Prostate gland (tissue), 2 donors: Measurements from ENCODE around the gene ADISSP. TPM values are rescaled to one million over a fixed set of nuclear protein-coding genes. Genes with fewer than 3 reads are reported as not detected.
A peak's percentile ranks its signal among the peaks of the same experiment; 100 is the strongest.

Experiments used
- DNase-seq: peaks from one replicate; pipeline ENCODE4 v3.0.0-alpha.2; 2019; ENCODE audit warnings: low spot score
- H3K27ac ChIP-seq, 2 donors: fragments of 200-600 bp; sonication (generic); 2 replicates each; pipeline ENCODE4 v1.5.1; 2017 to 2019
- H3K27me3 ChIP-seq: fragments of 200-600 bp; sonication (generic); replicated peaks from 2 replicates; pipeline ENCODE4 v1.5.1; 2019; ENCODE audit not compliant: insufficient read depth
- H3K36me3 ChIP-seq, 2 donors: fragments of 200-600 bp; sonication (generic); 1 replicate in 1 of 2; 2 replicates in 1 of 2; pipeline versions ENCODE4 v1.5.1 to v1.8.1; 2017 to 2019
- H3K4me1 ChIP-seq: fragments of 200-600 bp; sonication (generic); replicated peaks from 2 replicates; pipeline ENCODE4 v1.5.1; 2019
- H3K4me3 ChIP-seq, 2 donors: fragments of 200-600 bp; sonication (generic); 2 replicates each; pipeline ENCODE4 v1.5.1; 2017 to 2019
- H3K9me3 ChIP-seq: fragments of 200-600 bp; sonication (generic); 2 replicates; pipeline ENCODE4 v1.5.1; 2017
- POLR2A ChIP-seq: fragments of 450-650 bp; IDR thresholded peaks from one replicate; pipeline ENCODE4 v1.6.1; 2016; ENCODE audit warnings: antibody characterized with exemption, mild to moderate bottlenecking
- POLR2AphosphoS5 ChIP-seq: sonication (generic); formaldehyde crosslinking; IDR thresholded peaks from one replicate; pipeline ENCODE4 v1.6.1; 2017; ENCODE audit warnings: antibody characterized with exemption
- WGBS: methylation state at CpG from one replicate; pipeline ENCODE4 v1.1.5; 2018; 5-methylcytosine and 5-hydroxymethylcytosine counted together
- intact Hi-C: fragments of 100-400 bp; cut with DNase I; formaldehyde crosslinking; loops from one replicate; pipeline ENCODE4 v1.14.2; 2022
- total RNA-seq, 2 donors: library from RNA; depleted of rRNA; stranded (reverse); fragments of >200 nt; gene quantifications; one replicate each; pipeline ENCODE4 v1.1.0, GENCODE V29; 2016
- TF ChIP-seq, protein P1 (sequence below), 4 experiments: fragments of 200-600 bp in 2 of 4; fragments of 450-650 bp in 2 of 4; sonication (generic) in 2 of 4; IDR thresholded peaks; 1 replicate in 3 of 4; 2 replicates in 1 of 4; pipeline ENCODE4 v1.5.1; 2016 to 2019; ENCODE audit warnings: antibody characterized with exemption in 4 of 4, mild to moderate bottlenecking in 2 of 4, moderate library complexity in 2 of 4

Gene ADISSP
- total RNA-seq, 2 donors from 2014 or later = 11.8 to 14.6 TPM

DNA sequence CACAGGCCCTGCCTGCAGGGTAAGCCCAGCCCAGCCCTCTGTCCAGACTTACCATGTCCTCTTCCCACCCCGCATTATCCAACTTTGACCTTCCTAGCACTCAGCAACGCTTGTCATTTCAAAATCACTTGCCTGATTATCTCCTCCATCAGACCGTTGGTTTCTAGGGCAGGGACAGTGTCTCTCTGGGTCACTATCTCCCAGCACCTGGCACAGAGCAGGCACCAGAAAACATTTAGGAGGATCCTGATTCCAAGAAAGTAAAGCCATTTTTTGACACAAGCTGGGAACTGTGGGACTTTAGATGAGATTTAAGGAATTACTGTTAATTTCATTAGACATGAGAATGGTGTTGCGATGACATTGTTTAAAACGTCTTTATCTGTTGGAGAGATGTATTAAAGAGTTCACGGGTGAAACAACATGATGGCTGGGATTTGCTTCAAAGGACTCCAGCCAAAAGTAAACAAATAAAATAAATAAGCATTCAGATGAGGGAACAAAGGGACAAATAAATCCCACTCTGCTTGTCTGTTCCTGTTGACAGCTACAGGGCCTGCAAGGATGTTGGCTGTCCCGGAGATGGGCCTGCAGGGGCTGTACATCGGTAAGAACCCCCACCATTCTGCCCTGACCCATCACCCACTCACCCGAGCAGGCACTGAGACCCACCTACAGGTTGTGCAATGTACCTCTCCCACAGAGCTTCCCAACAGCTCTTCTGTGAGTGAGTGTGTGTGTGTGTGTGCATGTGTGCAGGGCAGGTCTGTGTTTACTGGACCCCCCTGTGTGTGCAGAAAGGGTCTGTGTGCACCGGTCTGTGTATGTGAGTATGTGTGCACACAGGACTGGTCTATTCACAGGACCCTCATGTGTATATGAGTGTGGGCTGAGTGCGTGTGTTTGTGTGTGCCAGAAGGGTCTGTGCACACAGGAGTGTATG lies 29.2 kb downstream of the ADISSP start:
- H3K4me3 ChIP-seq = no peak overlapping the region
- WGBS = 35% methylated on average over 11 of the region's 11 CpGs
- H3K27me3 ChIP-seq = no peaks in the 10 kb centered on the region
- no peaks in the 10 kb centered on the region for H3K9me3 ChIP-seq
- TF ChIP-seq, protein P1, sequence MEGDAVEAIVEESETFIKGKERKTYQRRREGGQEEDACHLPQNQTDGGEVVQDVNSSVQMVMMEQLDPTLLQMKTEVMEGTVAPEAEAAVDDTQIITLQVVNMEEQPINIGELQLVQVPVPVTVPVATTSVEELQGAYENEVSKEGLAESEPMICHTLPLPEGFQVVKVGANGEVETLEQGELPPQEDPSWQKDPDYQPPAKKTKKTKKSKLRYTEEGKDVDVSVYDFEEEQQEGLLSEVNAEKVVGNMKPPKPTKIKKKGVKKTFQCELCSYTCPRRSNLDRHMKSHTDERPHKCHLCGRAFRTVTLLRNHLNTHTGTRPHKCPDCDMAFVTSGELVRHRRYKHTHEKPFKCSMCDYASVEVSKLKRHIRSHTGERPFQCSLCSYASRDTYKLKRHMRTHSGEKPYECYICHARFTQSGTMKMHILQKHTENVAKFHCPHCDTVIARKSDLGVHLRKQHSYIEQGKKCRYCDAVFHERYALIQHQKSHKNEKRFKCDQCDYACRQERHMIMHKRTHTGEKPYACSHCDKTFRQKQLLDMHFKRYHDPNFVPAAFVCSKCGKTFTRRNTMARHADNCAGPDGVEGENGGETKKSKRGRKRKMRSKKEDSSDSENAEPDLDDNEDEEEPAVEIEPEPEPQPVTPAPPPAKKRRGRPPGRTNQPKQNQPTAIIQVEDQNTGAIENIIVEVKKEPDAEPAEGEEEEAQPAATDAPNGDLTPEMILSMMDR (IDR thresholded peaks at IDR 0.05) = no peak
- TF ChIP-seq POLR2A = no peak
- TF ChIP-seq POLR2AphosphoS5 = no peak
- H3K27ac ChIP-seq = no peak overlapping the region
- peaks cover 3% of the 10 kb centered on the region for H3K4me1 ChIP-seq
- no peak for DNase-seq
- H3K36me3 ChIP-seq = no peaks in the 10 kb centered on the region
- intact Hi-C loops = no loop called here

- intact Hi-C loops = no loop called here
- no peaks in the 10 kb centered on the region for H3K36me3 ChIP-seq
- H3K4me1 ChIP-seq = peaks cover 3% of the 10 kb centered on the region
- 77% methylated on average over 4 of the region's 4 CpGs for WGBS
- no peak overlapping the region for H3K4me3 ChIP-seq
- no peak overlapping the region for H3K27ac ChIP-seq
- TF ChIP-seq POLR2A (no peak), POLR2AphosphoS5 (no peak)
- TF ChIP-seq, protein P1 (IDR thresholded peaks at IDR 0.05) = no peak
- H3K9me3 ChIP-seq = no peaks in the 10 kb centered on the region
- H3K27me3 ChIP-seq = no peaks in the 10 kb centered on the region
- DNase-seq = no peak
These were observed 31.8 kb downstream of the ADISSP start for GRCh38 chr20:3735768-3736167.

DNA sequence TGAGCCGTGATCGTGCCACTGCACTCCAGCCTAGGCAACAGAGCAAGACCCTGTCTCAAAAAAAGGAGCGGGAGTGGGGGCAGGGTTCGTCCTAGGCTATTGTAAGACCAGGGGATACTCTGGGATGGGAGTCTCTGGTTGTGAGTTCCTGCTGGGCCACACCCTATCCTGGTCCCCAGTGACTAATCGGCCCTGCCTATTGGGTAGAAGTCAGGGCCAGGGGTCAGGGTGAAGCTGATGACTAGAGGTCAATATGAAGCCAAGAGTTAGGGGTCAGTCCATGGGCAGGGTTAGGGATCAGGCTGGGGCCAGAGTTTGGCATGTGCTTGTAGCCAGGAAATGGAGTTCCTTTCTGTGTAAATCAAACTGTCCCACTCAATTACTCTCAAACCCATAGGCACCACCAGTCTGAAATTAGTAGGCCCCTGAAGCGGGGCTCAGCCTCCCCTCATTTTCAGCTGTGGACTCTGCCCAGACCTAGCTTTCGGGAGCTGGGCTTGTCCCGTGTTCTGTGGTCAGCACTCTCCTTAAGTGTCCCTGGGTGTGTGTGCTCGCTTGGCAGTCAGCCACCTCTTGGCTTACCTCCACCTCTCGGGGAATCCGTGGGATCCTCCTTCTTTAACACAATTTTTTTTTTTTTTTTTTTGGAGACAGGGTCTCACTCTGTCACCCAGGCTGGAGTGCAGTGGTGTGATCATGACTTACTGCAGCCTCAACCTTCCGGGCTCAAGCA lies 33.3 kb downstream of the ADISSP start:
- Histone ChIP-seq H3K4me3 (no peak overlapping the region), H3K27ac (no peak overlapping the region), H3K36me3 (no peaks in the 10 kb centered on the region), H3K4me1 (peaks cover 3% of the 10 kb centered on the region), H3K27me3 (no peaks in the 10 kb centered on the region), H3K9me3 (no peaks in the 10 kb centered on the region)
- no peak for DNase-seq
- TF ChIP-seq, protein P1 (IDR thresholded peaks at IDR 0.05) = no peak
- 62% methylated on average over 12 of the region's 12 CpGs for WGBS
- intact Hi-C loops = no loop called here

DNA sequence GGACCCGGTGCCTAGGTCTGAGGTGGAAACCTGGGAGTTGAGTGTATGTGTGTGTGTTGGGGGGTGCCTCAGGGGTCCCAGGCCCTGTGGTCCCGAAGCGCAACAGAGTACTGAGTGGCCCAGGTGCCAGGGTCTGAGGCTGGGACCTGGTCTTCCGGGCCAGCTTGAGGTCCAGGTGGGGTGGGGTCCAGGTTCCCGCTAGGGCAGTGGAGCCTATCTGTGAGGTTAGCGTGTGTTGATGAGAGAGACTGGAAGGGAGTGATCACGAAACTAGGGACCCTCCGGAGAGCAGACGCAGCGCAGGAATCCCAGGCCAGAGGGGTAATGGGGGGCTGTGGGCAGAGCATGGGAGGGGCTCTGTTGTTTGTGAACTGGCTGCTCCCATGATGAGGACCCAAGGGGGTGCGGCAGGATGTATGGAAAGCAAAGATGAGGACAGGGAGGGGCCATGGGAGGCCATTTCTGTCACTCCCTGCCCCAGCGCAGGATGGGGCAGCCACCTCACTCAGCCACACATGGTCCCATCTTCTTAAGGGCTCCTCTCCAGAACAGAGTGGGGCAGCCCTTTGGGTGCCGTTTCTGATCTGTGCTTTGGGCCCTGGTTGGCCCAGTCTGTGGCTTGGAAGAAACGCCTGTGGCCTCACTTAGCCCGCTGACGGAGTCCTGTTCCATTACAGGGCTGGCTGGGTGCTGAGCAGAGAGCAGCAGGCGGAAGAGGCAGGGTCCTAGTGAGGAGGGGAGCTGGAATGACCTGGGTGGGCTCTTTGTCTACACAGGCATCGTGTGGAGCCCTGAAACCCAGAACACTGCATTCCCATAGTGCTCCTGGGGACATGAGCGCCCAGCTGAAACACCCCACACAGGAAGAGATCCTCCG lies 34.2 kb downstream of the ADISSP start:
- intact Hi-C loops = no loop called here
- Histone ChIP-seq H3K9me3 (no peaks in the 10 kb centered on the region), H3K4me3 (peak overlapping the region; percentile 5 to 12), H3K27me3 (no peaks in the 10 kb centered on the region), H3K27ac (no peak overlapping the region), H3K4me1 (no peaks in the 10 kb centered on the region), H3K36me3 (no peaks in the 10 kb centered on the region)
- no peak for DNase-seq
- WGBS = 89% methylated on average over 20 of the region's 20 CpGs
- TF ChIP-seq POLR2AphosphoS5 (no peak), POLR2A (no peak)
- TF ChIP-seq, protein P1 (IDR thresholded peaks at IDR 0.05) = no peak
